HepG2 (cell line): ENCODE measurements around the gene TMEM74B. TPM values are rescaled to one million over a fixed set of nuclear protein-coding genes. Genes with fewer than 3 reads are reported as not detected.
"Not testable (repeated sequence)": the region's sequence is repeated elsewhere in the genome, so short reads cannot be mapped to it uniquely, and the experiment has no call there.

Source experiments
- ATAC-seq: fragments of 200-7000 bp; cut with Tn5 transposase; 3 replicates; pipeline ENCODE4 v1.9.1; 2020; ENCODE audit warnings: mild to moderate bottlenecking, moderate library complexity
- BruUV-seq: library from RNA; stranded (reverse); fragments of 400-500 nt; replicated peaks from 2 replicates; lab custom pipeline; 2021; lab: Mats Ljungman, UMichigan
- CTCF ChIA-PET: fragments of 300-600 bp; formaldehyde crosslinking; extraction: SDS; loops from one replicate; lab custom pipeline; 2021; ENCODE audit warnings: low total read pairs, inconsistent platforms, low intra/inter-chr PET ratio; lab: Yijun Ruan, JAX
- POLR2A ChIA-PET: fragments of 350-600 bp; sonication (Branson Sonifier 250); formaldehyde crosslinking; loops from one replicate; lab custom pipeline; 2020; ENCODE audit warnings: antibody characterized with exemption, inconsistent platforms; lab: Yijun Ruan, JAX
- DNase-seq: peaks from one replicate; pipeline ENCODE4 v3.0.0-alpha.2; 2015; ENCODE audit warnings: low spot score
- FAIRE-seq: peaks from 3 replicates; lab custom pipeline; 2011; peaks lifted over from hg19 to GRCh38; lab: Jason Lieb, UNC
- H2AFZ ChIP-seq: one replicate; pipeline ENCODE4 v1.6.1; 2011; ENCODE audit warnings: low read length, inconsistent platforms
- H3K27ac ChIP-seq: fragments of 300-600 bp; 3 replicates; pipeline ENCODE4 v1.8.0; 2011; ENCODE audit warnings: mixed run types, mild to moderate bottlenecking, mixed read lengths, low read length, inconsistent platforms; ENCODE audit not compliant: insufficient read depth; ENCODE audit errors: extremely low read length
- H3K27me3 ChIP-seq, 2 experiments: fragments of 200-600 bp in 1 of 2; 2 replicates in 1 of 2; 3 replicates in 1 of 2; pipeline versions ENCODE4 v1.6.0 to v1.8.0; 2011; ENCODE audit warnings: low read length in 2 of 2, mild to moderate bottlenecking in 2 of 2, moderate library complexity in 2 of 2, inconsistent platforms in 1 of 2; ENCODE audit not compliant: insufficient read depth in 2 of 2, control insufficient read depth in 1 of 2
- H3K36me3 ChIP-seq, 2 experiments: fragments of 200-600 bp in 1 of 2; replicated peaks in 1 of 2; 2 replicates in 1 of 2; 3 replicates in 1 of 2; pipeline versions ENCODE4 v1.5.1 to v1.8.0; 2011; ENCODE audit warnings: low read length in 2 of 2, inconsistent platforms in 1 of 2; ENCODE audit not compliant: insufficient read depth in 2 of 2, control insufficient read depth in 1 of 2
- H3K4me1 ChIP-seq: 2 replicates; pipeline ENCODE4 v1.5.1; 2012; ENCODE audit warnings: low read length, inconsistent platforms; ENCODE audit not compliant: insufficient read depth
- H3K4me2 ChIP-seq: 2 replicates; pipeline ENCODE4 v1.6.0; 2011; ENCODE audit warnings: low read depth, low read length, inconsistent platforms
- H3K4me3 ChIP-seq, 3 experiments: fragments of 200-600 bp in 1 of 3; sonication (generic), shearing (Covaris generic) in 1 of 3; replicated peaks in 1 of 3; 2 replicates each; pipeline ENCODE4 v1.5.1; 2011 to 2016; ENCODE audit warnings: low read length in 3 of 3, inconsistent platforms in 2 of 3, low read depth in 2 of 3, mild to moderate bottlenecking in 2 of 3, control low read depth in 1 of 3, mixed read lengths in 1 of 3; ENCODE audit not compliant: insufficient read depth in 1 of 3
- H3K79me2 ChIP-seq: one replicate; pipeline ENCODE4 v1.6.1; 2011; ENCODE audit warnings: low read length, inconsistent platforms; ENCODE audit not compliant: insufficient read depth
- H3K9ac ChIP-seq: 2 replicates; pipeline ENCODE4 v1.6.0; 2011; ENCODE audit warnings: mild to moderate bottlenecking, low read depth, low read length, inconsistent platforms; ENCODE audit not compliant: insufficient read depth
- H3K9me3 ChIP-seq: 2 replicates; pipeline ENCODE4 v1.5.1; 2012; ENCODE audit warnings: mild to moderate bottlenecking, low read length
- H4K20me1 ChIP-seq: 2 replicates; pipeline ENCODE4 v1.6.0; 2011; ENCODE audit warnings: inconsistent platforms, mild to moderate bottlenecking, low read length, moderate library complexity; ENCODE audit not compliant: insufficient read depth
- CCAR2 ChIP-seq: fragments of 200-400 bp; formaldehyde crosslinking; optimal IDR thresholded peaks from 2 replicates; pipeline ENCODE3; 2018; ENCODE audit warnings: low read depth, mild to moderate bottlenecking, low read length, moderate library complexity
- HOXA7 ChIP-seq: sonication (generic); formaldehyde crosslinking; IDR thresholded peaks from 2 replicates; pipeline ENCODE4 v1.8.1; 2022; ENCODE audit warnings: mild to moderate bottlenecking, missing genetic modification reagents, moderate library complexity
- RAD51 ChIP-seq: fragments of 450-650 bp; IDR thresholded peaks from 2 replicates; pipeline ENCODE4 v1.6.1; 2016; ENCODE audit warnings: borderline replicate concordance
- USF2 ChIP-seq, 2 experiments: sonication (generic) in 1 of 2; formaldehyde crosslinking in 1 of 2; IDR thresholded peaks; 2 replicates each; pipeline versions ENCODE4 v1.5.1 to v1.6.1; 2011 to 2020; ENCODE audit warnings: borderline replicate concordance in 1 of 2, low read depth in 1 of 2, low read length in 1 of 2, mild to moderate bottlenecking in 1 of 2, missing genetic modification reagents in 1 of 2, moderate library complexity in 1 of 2
- ZNF30 ChIP-seq: sonication (generic); formaldehyde crosslinking; IDR thresholded peaks from 2 replicates; pipeline ENCODE4 v1.5.0; 2020; ENCODE audit warnings: mild to moderate bottlenecking, missing genetic modification reagents
- WGBS: methylation state at CpG from one replicate; pipeline ENCODE4 v1.1.6; 2017; ENCODE audit warnings: low lambda C conversion rate; 5-methylcytosine and 5-hydroxymethylcytosine counted together
- in situ Hi-C: cut with HindIII; loops from 2 replicates; pipeline ENCODE4 v1.10.0; 2017; ENCODE audit warnings: low pct_unique_long_range_greater_than_20kb; ENCODE audit not compliant: extremely low pct_ligation_motif_present
- intact Hi-C: fragments of 100-400 bp; cut with micrococcal nuclease; formaldehyde crosslinking; loops from one replicate; pipeline ENCODE4 v1.10.0; 2022; ENCODE audit not compliant: unreplicated experiment
- polyA plus RNA-seq, 8 experiments: library from polyadenylated mRNA; depleted of rRNA in 3 of 8; stranded (reverse) in 7 of 8; unstranded in 1 of 8; fragments of >200 nt; fragmentation: Illumina TruSeq in 4 of 8; extraction: Trizol in 4 of 8; gene quantifications; 2 replicates each; pipeline versions ENCODE4 v1.2.1 to v1.2.3, GENCODE V29; 2011 to 2016; ENCODE audit warnings: low read depth in 4 of 8, missing spikeins in 1 of 8, mixed read lengths in 1 of 8; ENCODE audit not compliant: insufficient read depth in 1 of 8
- total RNA-seq, 5 experiments: library from RNA; depleted of rRNA; stranded (reverse); fragments of >200 nt; fragmentation: Illumina TruSeq; extraction: Trizol; gene quantifications; 2 replicates each; pipeline ENCODE4 v1.2.3, GENCODE V29; 2016; ENCODE audit warnings: low read depth in 1 of 5

The TMEM74B gene
- total and polyA plus RNA-seq, 2 of the 13 experiments (the other 11 are each of a cell fraction or from before 2014, with no cell fraction given): 4.7 to 18.4 TPM

GRCh38 chr20:1224205-1224890 lies 39.6 kb upstream of the TMEM74B start (continued):
- TF ChIP-seq CCAR2 (no peak), USF2 (IDR thresholded peaks at IDR 0.05; ENCODE audit: low read depth, low read length) (peak; percentile 4; the same call in 1 of the 2 replicates), USF2 (CRISPR knock-in tag; IDR thresholded peaks at IDR 0.05; ENCODE audit: borderline replicate concordance) (no peak), HOXA7 (CRISPR knock-in tag) (no peak), RAD51 (no peak), ZNF30 (CRISPR knock-in tag) (no peak)
- TF ChIP-seq, all 625 proteins: peak for 2

GRCh38 chr20:1222750-1223149 lies 38.0 kb upstream of the TMEM74B start:
- H3K4me3 ChIP-seq, POLR2A ChIA-PET, ATAC-seq, H3K9ac ChIP-seq, H3K36me3 ChIP-seq, BruUV-seq, H3K4me2 ChIP-seq, DNase-seq, in situ Hi-C loops, CTCF ChIA-PET, H2AFZ ChIP-seq, H3K79me2 ChIP-seq, H3K27ac ChIP-seq, intact Hi-C loops, H3K9me3 ChIP-seq, FAIRE-seq, H4K20me1 ChIP-seq: not testable (repeated sequence)
- WGBS: 52% methylated on average over 4 of the region's 4 CpGs
- peaks cover 4 to 24% of the 10 kb centered on the region in 2 experiments for H3K27me3 ChIP-seq
- peaks cover 13% of the 10 kb centered on the region for H3K4me1 ChIP-seq
